GM21390 (cell line): ENCODE measurements around the gene SERPINA5.
"Not testable (repeated sequence)": the region's sequence is repeated elsewhere in the genome, so short reads cannot be mapped to it uniquely, and the experiment has no call there.

Source experiments
- ATAC-seq: cut with Tn5 transposase; IDR thresholded peaks from one replicate; pipeline ENCODE4 v1.9.1; 2021; ENCODE audit not compliant: unreplicated experiment

The SERPINA5 gene

GRCh38 chr14:94621358-94622134 lies 40.3 kb downstream of the SERPINA5 start:
- ATAC-seq: no peak

GRCh38 chr14:94622653-94623421 lies 41.6 kb downstream of the SERPINA5 start:
- ATAC-seq: no peak

GRCh38 chr14:94623422-94623809 lies 42.2 kb downstream of the SERPINA5 start:
- no peak for ATAC-seq

GRCh38 chr14:94623856-94624499 lies 42.8 kb downstream of the SERPINA5 start:
- ATAC-seq: no peak

- no peak for ATAC-seq
Measured at GRCh38 chr14:94624537-94625352, 43.5 kb downstream of the SERPINA5 start.

- ATAC-seq: no peak
Measured at GRCh38 chr14:94625353-94625635, 44.1 kb downstream of the SERPINA5 start.

- no peak for ATAC-seq
Measured at GRCh38 chr14:94628578-94628977, 47.4 kb downstream of the SERPINA5 start.

GRCh38 chr14:94630396-94630795 lies 49.2 kb downstream of the SERPINA5 start:
- ATAC-seq: no peak

GRCh38 chr14:94631050-94631449 lies 49.8 kb downstream of the SERPINA5 start:
- no peak for ATAC-seq

- no peak for ATAC-seq
Measured at GRCh38 chr14:94631536-94632304, 50.5 kb downstream of the SERPINA5 start.

- no peak for ATAC-seq
Measured at GRCh38 chr14:94632305-94632590, 51.0 kb downstream of the SERPINA5 start.

GRCh38 chr14:94633121-94633520 lies 51.9 kb downstream of the SERPINA5 start:
- no peak for ATAC-seq

- no peak for ATAC-seq
Measured at GRCh38 chr14:94635154-94635553, 53.9 kb downstream of the SERPINA5 start.

GRCh38 chr14:94636744-94637412 lies 55.7 kb downstream of the SERPINA5 start:
- no peak for ATAC-seq

GRCh38 chr14:94637814-94638213 lies 56.6 kb downstream of the SERPINA5 start:
- ATAC-seq: not testable (repeated sequence)

GRCh38 chr14:94638339-94638738 lies 57.1 kb downstream of the SERPINA5 start:
- ATAC-seq: no peak

GRCh38 chr14:94638961-94639817 lies 58.0 kb downstream of the SERPINA5 start:
- ATAC-seq: no peak

GRCh38 chr14:94640721-94641631 lies 59.8 kb downstream of the SERPINA5 start:
- no peak for ATAC-seq
